ENCODE data around the gene MT1B. TPM values are rescaled to one million over a fixed set of nuclear protein-coding genes. Genes with fewer than 3 reads are reported as not detected.
A peak's percentile ranks its signal among the peaks of the same experiment; 100 is the strongest.

The MT1B gene
- total and polyA plus RNA-seq, 2 of the 13 experiments (the other 11 are each of a cell fraction or from before 2014, with no cell fraction given), result 0.89 TPM; not detected in 1

DNA sequence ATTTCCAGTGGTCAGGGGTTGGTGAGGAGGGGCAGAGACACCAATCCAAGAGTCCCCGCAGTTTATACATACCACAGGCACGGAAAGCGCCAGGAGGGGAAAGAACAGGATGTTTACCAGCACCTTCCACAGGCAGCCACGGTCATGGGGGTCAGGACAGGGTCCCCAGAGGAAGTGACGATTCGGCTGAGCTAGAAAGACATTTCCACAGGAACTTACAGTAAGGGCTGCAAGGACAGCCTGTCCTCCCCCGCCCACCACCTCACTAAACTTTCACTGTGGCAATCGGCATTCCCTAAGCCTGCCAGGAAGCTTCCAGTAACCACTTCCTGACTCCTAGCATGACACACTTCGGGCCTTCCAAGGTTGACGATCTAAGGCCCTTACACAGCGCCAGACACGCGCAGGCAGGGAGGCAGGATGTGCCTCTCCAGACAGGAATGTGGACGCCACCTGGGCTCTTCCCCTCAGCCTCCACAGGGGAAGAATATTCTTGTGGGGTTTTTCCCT lies 44.5 kb upstream of the MT1B start (continued):
- TF ChIP-seq ZNF609 (CRISPR knock-in tag; IDR thresholded peaks at IDR 0.05; ENCODE audit: borderline replicate concordance) (peak; percentile 74), ZNF646 (CRISPR knock-in tag; IDR thresholded peaks at IDR 0.05) (no peak), ZNF746 (CRISPR knock-in tag; IDR thresholded peaks at IDR 0.05) (peak; percentile 50; the same call in 1 of the 2 replicates), NR1H2 (CRISPR knock-in tag; IDR thresholded peaks at IDR 0.05; ENCODE audit: borderline replicate concordance, low read depth) (no peak; the same call in 1 of the 2 replicates), ZNF256 (CRISPR knock-in tag; conservative IDR thresholded peaks at IDR 0.05) (no peak; the same call in 1 of the 2 replicates), HNRNPUL1 (IDR thresholded peaks at IDR 0.05; ENCODE audit: low read depth, low read length) (no peak), ZNF121 (CRISPR knock-in tag; IDR thresholded peaks at IDR 0.05) (no peak; the same call in 1 of the 2 replicates), FOXO4 (CRISPR knock-in tag; conservative IDR thresholded peaks at IDR 0.05) (no peak), ZNF124 (CRISPR knock-in tag; IDR thresholded peaks at IDR 0.05) (peak; percentile 50), DMAP1 (CRISPR knock-in tag; IDR thresholded peaks at IDR 0.05) (peak; percentile 73; the same call in 1 of the 2 replicates), HDAC1 (CRISPR knock-in tag; IDR thresholded peaks at IDR 0.05) (peak; percentile 87)
- TF ChIP-seq, protein P1, sequence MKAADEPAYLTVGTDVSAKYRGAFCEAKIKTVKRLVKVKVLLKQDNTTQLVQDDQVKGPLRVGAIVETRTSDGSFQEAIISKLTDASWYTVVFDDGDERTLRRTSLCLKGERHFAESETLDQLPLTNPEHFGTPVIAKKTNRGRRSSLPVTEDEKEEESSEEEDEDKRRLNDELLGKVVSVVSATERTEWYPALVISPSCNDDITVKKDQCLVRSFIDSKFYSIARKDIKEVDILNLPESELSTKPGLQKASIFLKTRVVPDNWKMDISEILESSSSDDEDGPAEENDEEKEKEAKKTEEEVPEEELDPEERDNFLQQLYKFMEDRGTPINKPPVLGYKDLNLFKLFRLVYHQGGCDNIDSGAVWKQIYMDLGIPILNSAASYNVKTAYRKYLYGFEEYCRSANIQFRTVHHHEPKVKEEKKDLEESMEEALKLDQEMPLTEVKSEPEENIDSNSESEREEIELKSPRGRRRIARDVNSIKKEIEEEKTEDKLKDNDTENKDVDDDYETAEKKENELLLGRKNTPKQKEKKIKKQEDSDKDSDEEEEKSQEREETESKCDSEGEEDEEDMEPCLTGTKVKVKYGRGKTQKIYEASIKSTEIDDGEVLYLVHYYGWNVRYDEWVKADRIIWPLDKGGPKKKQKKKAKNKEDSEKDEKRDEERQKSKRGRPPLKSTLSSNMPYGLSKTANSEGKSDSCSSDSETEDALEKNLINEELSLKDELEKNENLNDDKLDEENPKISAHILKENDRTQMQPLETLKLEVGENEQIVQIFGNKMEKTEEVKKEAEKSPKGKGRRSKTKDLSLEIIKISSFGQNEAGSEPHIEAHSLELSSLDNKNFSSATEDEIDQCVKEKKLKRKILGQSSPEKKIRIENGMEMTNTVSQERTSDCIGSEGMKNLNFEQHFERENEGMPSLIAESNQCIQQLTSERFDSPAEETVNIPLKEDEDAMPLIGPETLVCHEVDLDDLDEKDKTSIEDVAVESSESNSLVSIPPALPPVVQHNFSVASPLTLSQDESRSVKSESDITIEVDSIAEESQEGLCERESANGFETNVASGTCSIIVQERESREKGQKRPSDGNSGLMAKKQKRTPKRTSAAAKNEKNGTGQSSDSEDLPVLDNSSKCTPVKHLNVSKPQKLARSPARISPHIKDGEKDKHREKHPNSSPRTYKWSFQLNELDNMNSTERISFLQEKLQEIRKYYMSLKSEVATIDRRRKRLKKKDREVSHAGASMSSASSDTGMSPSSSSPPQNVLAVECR (CRISPR knock-in tag; IDR thresholded peaks at IDR 0.05; ENCODE audit: borderline replicate concordance), result peak; percentile 59
